ENCODE measurements around the gene ANKRD44.
A peak's percentile ranks its signal among the peaks of the same experiment; 100 is the strongest.
"Not testable (repeated sequence)": the region's sequence is repeated elsewhere in the genome, so short reads cannot be mapped to it uniquely, and the experiment has no call there.

Gene ANKRD44

GRCh38 chr2:197310271-197310985 lies at the start of gene ANKRD44:
Gene ANKRD44, minus strand, starts transcription at chr2:197310780. Its CDS starts 176 bp downstream, at chr2:197310604.
- peak; percentile 91 for DNase-seq

GRCh38 chr2:197359859-197360258 lies 49.3 kb upstream of the ANKRD44 start:
- no peak for DNase-seq

- DNase-seq, result no peak
These were observed 48.4 kb upstream of the ANKRD44 start for GRCh38 chr2:197358931-197359330.

- no peak for DNase-seq
These were observed 47.4 kb upstream of the ANKRD44 start for GRCh38 chr2:197357986-197358385.

GRCh38 chr2:197356136-197356535 lies 45.6 kb upstream of the ANKRD44 start:
- DNase-seq, result peak in 1 of 2 donors; percentile 21

- DNase-seq, result no peak
These were observed 43.6 kb upstream of the ANKRD44 start for GRCh38 chr2:197354169-197354558.

GRCh38 chr2:197353393-197354168 lies 43.0 kb upstream of the ANKRD44 start:
- no peak for DNase-seq

GRCh38 chr2:197349699-197350098 lies 39.1 kb upstream of the ANKRD44 start:
- DNase-seq, result no peak

- DNase-seq, result no peak
These were observed 38.3 kb upstream of the ANKRD44 start for GRCh38 chr2:197348721-197349360.

GRCh38 chr2:197345846-197346370 lies 35.3 kb upstream of the ANKRD44 start:
- DNase-seq, result no peak

- DNase-seq, result not testable (repeated sequence)
These were observed 33.4 kb upstream of the ANKRD44 start for GRCh38 chr2:197343968-197344367.

GRCh38 chr2:197340591-197340990 lies 30.0 kb upstream of the ANKRD44 start:
- no peak for DNase-seq

- DNase-seq, result no peak
These were observed 29.1 kb upstream of the ANKRD44 start for GRCh38 chr2:197339496-197340220.

GRCh38 chr2:197339016-197339415 lies 28.4 kb upstream of the ANKRD44 start:
- DNase-seq, result no peak

GRCh38 chr2:197332641-197333040 lies 22.1 kb upstream of the ANKRD44 start:
- DNase-seq, result no peak

GRCh38 chr2:197328461-197328860 lies 17.9 kb upstream of the ANKRD44 start:
- DNase-seq, result peak in 1 of 2 donors; percentile 9

- DNase-seq, result peak in 1 of 2 donors; percentile 69
These were observed 17.0 kb upstream of the ANKRD44 start for GRCh38 chr2:197327472-197328098.

- no peak for DNase-seq
These were observed 16.5 kb upstream of the ANKRD44 start for GRCh38 chr2:197327073-197327471.

- no peak for DNase-seq
These were observed 14.2 kb upstream of the ANKRD44 start for GRCh38 chr2:197324801-197325200.

GRCh38 chr2:197322724-197323720 lies 12.4 kb upstream of the ANKRD44 start:
- peak in 1 of 2 donors; percentile 35 for DNase-seq

GRCh38 chr2:197322143-197322542 lies 11.6 kb upstream of the ANKRD44 start:
- no peak for DNase-seq
